Spinal cord (tissue), 10 donors: ENCODE data around the gene CSMD2. TPM values are rescaled to one million over a fixed set of nuclear protein-coding genes. Genes with fewer than 3 reads are reported as not detected.

Source experiments
- DNase-seq, 6 donors: peaks; one replicate each; pipeline versions ENCODE4 v3.0.0 to v3.0.0-alpha.2; 2013 to 2015; ENCODE audit warnings: low spot score in 6 of 6, low read depth in 4 of 6
- H3K27ac ChIP-seq: one replicate; pipeline ENCODE4 v1.5.1; 2013; ENCODE audit warnings: low read depth, low read length, control low read depth
- H3K27me3 ChIP-seq: one replicate; pipeline ENCODE4 v1.6.1; 2013; ENCODE audit warnings: low read length; ENCODE audit not compliant: control insufficient read depth, insufficient read depth
- H3K36me3 ChIP-seq: one replicate; pipeline ENCODE4 v1.6.1; 2013; ENCODE audit warnings: low read length; ENCODE audit not compliant: control insufficient read depth, insufficient read depth
- H3K4me1 ChIP-seq: one replicate; pipeline ENCODE4 v1.6.1; 2013; ENCODE audit warnings: low read length; ENCODE audit not compliant: control insufficient read depth, insufficient read depth
- H3K4me3 ChIP-seq: one replicate; pipeline ENCODE4 v1.5.1; 2013; ENCODE audit warnings: low read depth, low read length, control low read depth
- H3K9me3 ChIP-seq: one replicate; pipeline ENCODE4 v1.6.1; 2013; ENCODE audit warnings: low read length; ENCODE audit not compliant: control insufficient read depth, insufficient read depth
- WGBS: methylation state at CpG from one replicate; pipeline ENCODE4 v1.1.5; 2013; ENCODE audit warnings: missing lambda C conversion rate; ENCODE audit not compliant: insufficient coverage; 5-methylcytosine and 5-hydroxymethylcytosine counted together
- polyA plus RNA-seq, 2 donors: library from polyadenylated mRNA; unstranded; fragments of 120-200 nt; gene quantifications; one replicate each; pipeline ENCODE4 v1.2.1, GENCODE V29; 2013; ENCODE audit not compliant: insufficient read length in 2 of 2
- small RNA-seq: library from RNA; depleted of rRNA; stranded (forward); fragments of <200 nt; gene quantifications from one replicate; pipeline ENCODE3, GENCODE V24; 2014; ENCODE audit warnings: low replicate concordance
- total RNA-seq, 2 donors: library from RNA; depleted of rRNA in 1 of 2; stranded (reverse); fragments of 120-200 nt in 1 of 2; fragments of >200 nt in 1 of 2; gene quantifications; one replicate each; pipeline versions ENCODE4 v1.2.3 to v1.2.4, GENCODE V29; 2013 to 2014
- donor health status: healthy.

The CSMD2 gene
- total and polyA plus RNA-seq, 4 donors, result 16.0 to 26.4 (median 22.2) TPM

- no peak for DNase-seq
- no peaks in the 10 kb centered on the region for H3K9me3 ChIP-seq
- no peaks in the 10 kb centered on the region for H3K36me3 ChIP-seq
- no peaks in the 10 kb centered on the region for H3K27me3 ChIP-seq
- H3K4me3 ChIP-seq, result no peak overlapping the region
- no CpG with 5 or more reads among the region's 2 CpGs for WGBS
- peaks cover 25% of the 10 kb centered on the region for H3K4me1 ChIP-seq
- no peak overlapping the region for H3K27ac ChIP-seq
Measured at GRCh38 chr1:33469691-33470090, 695.3 kb downstream of the CSMD2 start.

DNA sequence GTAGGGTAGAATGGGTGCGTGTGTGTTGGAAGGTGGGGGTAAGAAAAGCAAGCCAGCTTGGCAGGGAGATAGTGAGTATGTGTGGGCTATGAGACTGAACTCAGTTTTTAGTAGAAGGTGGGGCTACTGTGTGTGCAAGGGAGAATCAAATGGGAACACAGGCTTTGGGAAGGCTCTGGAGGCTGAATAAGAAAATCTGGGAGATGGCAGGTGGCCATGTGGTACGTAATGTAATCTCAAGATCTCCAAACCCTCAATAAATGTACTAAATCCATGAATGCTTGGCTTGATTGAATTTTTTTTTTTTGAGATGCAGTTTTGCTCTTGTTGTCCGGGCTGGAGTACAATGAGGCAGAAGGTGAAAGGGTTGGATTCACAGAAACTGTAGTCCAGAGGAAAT lies 696.1 kb downstream of the CSMD2 start:
- Histone ChIP-seq H3K4me3 (no peak overlapping the region), H3K4me1 (peaks cover 25% of the 10 kb centered on the region), H3K36me3 (no peaks in the 10 kb centered on the region), H3K27me3 (no peaks in the 10 kb centered on the region), H3K9me3 (no peaks in the 10 kb centered on the region), H3K27ac (no peak overlapping the region)
- DNase-seq, result no peak
- WGBS, result 79% methylated on average over 2 of the region's 3 CpGs

- Histone ChIP-seq H3K36me3 (no peaks in the 10 kb centered on the region), H3K27me3 (no peaks in the 10 kb centered on the region), H3K9me3 (no peaks in the 10 kb centered on the region), H3K4me1 (peaks cover 25% of the 10 kb centered on the region), H3K27ac (no peak overlapping the region), H3K4me3 (no peak overlapping the region)
- no peak for DNase-seq
- WGBS, result 85% methylated on average over 3 of the region's 4 CpGs
Measured at GRCh38 chr1:33468531-33468930, 696.5 kb downstream of the CSMD2 start.

GRCh38 chr1:33468011-33468410 lies 697.0 kb downstream of the CSMD2 start:
- DNase-seq, result no peak
- Histone ChIP-seq H3K27me3 (no peaks in the 10 kb centered on the region), H3K4me1 (peaks cover 25% of the 10 kb centered on the region), H3K9me3 (no peaks in the 10 kb centered on the region), H3K27ac (no peak overlapping the region), H3K4me3 (no peak overlapping the region), H3K36me3 (no peaks in the 10 kb centered on the region)
- 73% methylated on average over 4 of the region's 4 CpGs for WGBS

- WGBS, result 65% methylated on average over 6 of the region's 6 CpGs
- no peak overlapping the region for H3K4me3 ChIP-seq
- H3K36me3 ChIP-seq, result no peaks in the 10 kb centered on the region
- no peaks in the 10 kb centered on the region for H3K27me3 ChIP-seq
- no peaks in the 10 kb centered on the region for H3K9me3 ChIP-seq
- no peak overlapping the region for H3K27ac ChIP-seq
- H3K4me1 ChIP-seq, result peaks cover 20% of the 10 kb centered on the region
- peak in 1 of 6 donors; percentile 37 for DNase-seq
Measured at GRCh38 chr1:33466159-33466558, 698.9 kb downstream of the CSMD2 start.

DNA sequence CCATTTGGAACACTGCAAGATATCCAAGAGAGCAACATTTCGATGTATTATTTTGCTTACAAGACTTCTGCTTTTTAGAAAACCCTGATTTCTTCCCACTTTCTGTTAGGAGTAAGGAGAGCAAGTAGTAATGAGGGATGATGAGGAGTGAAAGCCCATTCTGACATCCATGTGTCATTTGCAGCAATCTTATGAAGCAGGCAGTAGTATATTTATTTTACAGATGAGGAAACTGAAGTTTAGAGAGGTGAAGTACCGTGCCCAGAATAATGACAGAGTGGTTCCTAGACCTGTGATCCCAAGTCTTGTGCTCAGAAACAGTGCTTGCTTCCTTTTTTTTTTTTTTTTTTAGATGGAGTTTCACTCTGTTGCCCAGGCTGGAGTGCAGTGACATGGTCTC lies 699.7 kb downstream of the CSMD2 start:
- no peak overlapping the region for H3K4me3 ChIP-seq
- H3K36me3 ChIP-seq, result no peaks in the 10 kb centered on the region
- no peak for DNase-seq
- WGBS, result 86% methylated on average over 1 of the region's 2 CpGs
- peaks cover 17% of the 10 kb centered on the region for H3K4me1 ChIP-seq
- H3K27me3 ChIP-seq, result no peaks in the 10 kb centered on the region
- H3K27ac ChIP-seq, result no peak overlapping the region
- H3K9me3 ChIP-seq, result no peaks in the 10 kb centered on the region

DNA sequence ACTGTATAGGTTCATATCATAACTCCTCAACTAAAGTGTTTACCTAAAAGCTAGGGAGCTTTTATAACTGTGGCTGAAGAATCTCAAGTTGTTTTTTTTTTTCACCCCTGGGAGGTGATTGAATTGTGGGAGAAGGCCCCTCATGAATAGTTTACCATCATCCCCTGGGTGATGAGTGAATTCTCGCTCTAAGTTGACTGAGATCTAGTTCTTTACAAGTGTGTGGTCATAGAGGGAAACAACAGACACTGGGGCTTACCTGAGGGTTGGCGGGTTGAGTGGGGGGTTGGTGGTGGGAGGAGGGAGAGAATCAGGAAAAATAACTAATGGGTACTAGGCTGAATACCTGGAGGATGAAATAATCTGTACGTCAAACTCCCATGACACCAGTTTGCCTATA lies 700.5 kb downstream of the CSMD2 start:
- WGBS, result 100% methylated on average over 2 of the region's 3 CpGs
- peaks cover 17% of the 10 kb centered on the region for H3K4me1 ChIP-seq

More for the DNA sequence above, 700.5 kb downstream of the CSMD2 start:
- Histone ChIP-seq H3K4me3 (no peak overlapping the region), H3K9me3 (no peaks in the 10 kb centered on the region), H3K36me3 (no peaks in the 10 kb centered on the region), H3K27ac (no peak overlapping the region), H3K27me3 (no peaks in the 10 kb centered on the region)
- no peak for DNase-seq

Small RNA genes lying within 50 kb of the gene (small RNA-seq; reads per million reads assigned to genes)
- gene RNA5SP42, result not detected

Other genes starting within 250 kb of the CSMD2 start
- gene C1orf94, start 11.7 kb upstream of the CSMD2 start, total RNA-seq, result under 1 TPM; 0.40 to 0.50 TPM
- gene C1orf94, start 11.7 kb upstream of the CSMD2 start, polyA plus RNA-seq, result 1 to 10 TPM; 1.1 to 1.7 TPM